ENCODE measurements around the gene ZNF592. TPM values are rescaled to one million over a fixed set of nuclear protein-coding genes. Genes with fewer than 3 reads are reported as not detected.

Gene ZNF592
- total RNA-seq, 1 experiment from 2014 or later: 8.1 TPM

DNA sequence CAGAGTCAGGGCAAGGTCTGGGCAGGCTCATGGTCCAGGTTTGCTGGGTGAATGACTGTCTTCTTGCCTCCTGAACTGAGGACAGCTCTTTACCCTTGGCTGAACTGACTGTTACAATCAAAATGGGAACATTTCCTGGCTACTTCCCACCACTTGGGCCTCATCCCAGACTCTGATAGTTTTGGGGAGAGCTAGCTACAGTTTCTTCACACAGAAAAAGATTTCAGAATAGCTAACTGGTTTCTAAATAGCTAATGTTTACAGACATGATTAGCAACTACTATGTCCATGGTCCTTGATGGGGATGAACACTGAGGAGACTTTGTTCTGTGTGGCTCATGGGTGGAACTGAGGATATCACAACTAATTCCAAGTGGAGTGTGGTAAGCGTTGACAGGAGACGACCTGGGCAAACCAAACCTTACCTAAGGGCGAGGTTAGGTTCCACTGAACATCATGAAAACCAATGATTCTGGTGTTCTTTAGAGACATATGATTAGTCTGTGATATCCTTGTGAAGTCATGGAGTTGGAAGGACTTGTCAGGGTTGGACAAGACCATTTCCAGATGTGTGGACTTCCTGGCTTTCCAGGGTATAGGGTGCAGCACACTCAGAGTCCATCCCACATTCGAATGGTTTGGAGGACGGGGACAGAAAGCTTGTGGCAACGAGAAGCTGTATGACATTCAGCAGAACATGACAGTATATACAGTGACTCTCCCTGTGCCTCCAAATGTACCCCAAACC, 76.0 kb downstream of the ZNF592 start:
- no peak for DNase-seq (ENCODE audit: extremely low read depth, low read depth)

GRCh38 chr15:84826369-84826823, 78.0 kb downstream of the ZNF592 start:
- peak; percentile 8 for DNase-seq (ENCODE audit: extremely low read depth, low read depth)

DNA sequence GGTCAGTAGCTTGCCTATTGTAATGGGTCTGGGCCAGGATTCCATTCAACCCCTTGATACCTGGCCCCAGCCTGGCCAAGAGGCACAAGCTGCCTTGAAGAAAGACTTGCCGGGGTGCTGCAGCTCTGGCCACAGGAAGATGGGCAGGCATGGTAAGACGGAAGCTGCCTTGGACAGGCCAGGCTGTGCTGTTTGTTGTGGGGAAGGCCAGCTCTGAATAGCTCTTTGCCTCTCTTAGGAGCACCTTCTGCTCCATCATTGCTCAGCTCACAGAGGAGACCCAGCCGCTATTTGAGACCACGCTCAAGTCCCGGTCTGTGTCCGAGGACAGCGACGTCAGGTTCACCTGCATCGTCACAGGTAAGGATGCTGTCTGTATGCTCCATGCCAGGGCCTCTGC, 78.9 kb downstream of the ZNF592 start:
- DNase-seq (ENCODE audit: extremely low read depth, low read depth): no peak

GRCh38 chr15:84828086-84828908, 79.9 kb downstream of the ZNF592 start:
- no peak for DNase-seq (ENCODE audit: extremely low read depth, low read depth)

DNA sequence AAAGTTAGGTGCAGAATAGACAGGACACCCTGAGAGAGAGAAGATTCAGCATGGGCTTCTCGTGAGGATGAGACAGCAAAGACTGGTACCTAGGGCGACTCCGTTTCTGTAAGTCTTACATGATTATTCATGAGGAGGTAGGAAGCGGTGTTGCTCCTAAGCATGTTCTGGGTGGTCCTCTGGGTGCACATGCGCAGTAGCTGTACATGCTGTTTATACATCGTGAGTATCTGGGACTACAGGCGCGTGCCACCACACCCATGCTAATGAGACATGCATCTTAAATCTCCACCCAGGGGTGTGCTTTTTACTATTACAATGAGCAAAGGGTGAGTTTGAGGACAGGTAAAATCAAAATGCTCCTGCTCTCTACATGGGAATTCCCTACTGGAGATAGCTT, 81.0 kb downstream of the ZNF592 start:
- no peak for DNase-seq (ENCODE audit: extremely low read depth, low read depth)

GRCh38 chr15:84830036-84830435, 81.6 kb downstream of the ZNF592 start:
- no peak for DNase-seq (ENCODE audit: extremely low read depth, low read depth)

DNA sequence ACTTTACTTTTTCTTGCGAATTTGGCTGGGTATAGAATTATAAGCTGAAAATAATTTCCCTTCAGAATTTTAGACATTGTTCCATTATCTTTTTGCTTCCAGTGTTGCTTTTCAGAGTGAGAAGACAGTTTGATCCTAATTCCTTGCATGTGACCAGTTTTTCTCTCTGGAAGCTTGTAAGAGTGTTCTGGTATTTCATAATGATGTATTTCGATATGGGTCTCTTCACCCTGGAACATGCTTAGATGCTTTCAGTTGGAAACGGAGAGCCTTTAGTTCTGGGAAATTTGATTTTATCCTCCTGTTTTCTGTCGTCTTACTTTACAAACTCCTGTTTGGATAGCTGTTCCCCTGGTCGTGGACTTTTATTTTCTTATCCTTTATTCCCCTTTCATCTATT, 82.6 kb downstream of the ZNF592 start:
- no peak for DNase-seq (ENCODE audit: extremely low read depth, low read depth)

GRCh38 chr15:84831613-84832012, 83.2 kb downstream of the ZNF592 start:
- no peak for DNase-seq (ENCODE audit: extremely low read depth, low read depth)

DNA sequence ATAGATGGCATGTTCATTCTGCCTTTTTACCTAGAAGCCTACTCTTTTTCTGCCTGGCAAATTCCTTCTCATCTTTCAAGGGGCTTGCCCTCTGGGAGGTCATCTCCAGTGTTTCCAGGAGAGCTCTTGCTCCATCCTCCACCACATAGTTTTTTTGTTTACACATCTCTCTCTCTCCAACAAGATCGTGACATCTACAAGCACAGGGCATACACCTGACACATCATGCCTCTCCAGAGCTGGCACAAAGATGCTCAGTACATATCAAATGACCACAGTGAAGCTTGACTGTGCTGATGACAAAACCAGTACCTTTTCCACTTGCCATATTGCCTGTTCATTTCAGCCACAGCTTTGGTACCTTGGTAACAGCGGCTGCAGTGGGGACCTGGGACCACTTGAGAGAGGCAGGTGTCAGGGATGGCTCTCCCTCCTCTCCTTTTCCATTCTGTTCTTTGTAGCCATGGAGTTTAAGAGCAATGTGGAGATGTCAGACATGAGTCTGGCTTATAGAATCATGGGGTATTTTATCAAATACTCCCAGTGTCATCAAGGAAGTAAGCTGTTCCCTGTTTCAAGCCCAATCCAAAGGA, 84.2 kb downstream of the ZNF592 start:
- DNase-seq (ENCODE audit: extremely low read depth, low read depth): no peak

GRCh38 chr15:84833447-84834228, 85.2 kb downstream of the ZNF592 start:
- DNase-seq (ENCODE audit: extremely low read depth, low read depth): no peak

DNA sequence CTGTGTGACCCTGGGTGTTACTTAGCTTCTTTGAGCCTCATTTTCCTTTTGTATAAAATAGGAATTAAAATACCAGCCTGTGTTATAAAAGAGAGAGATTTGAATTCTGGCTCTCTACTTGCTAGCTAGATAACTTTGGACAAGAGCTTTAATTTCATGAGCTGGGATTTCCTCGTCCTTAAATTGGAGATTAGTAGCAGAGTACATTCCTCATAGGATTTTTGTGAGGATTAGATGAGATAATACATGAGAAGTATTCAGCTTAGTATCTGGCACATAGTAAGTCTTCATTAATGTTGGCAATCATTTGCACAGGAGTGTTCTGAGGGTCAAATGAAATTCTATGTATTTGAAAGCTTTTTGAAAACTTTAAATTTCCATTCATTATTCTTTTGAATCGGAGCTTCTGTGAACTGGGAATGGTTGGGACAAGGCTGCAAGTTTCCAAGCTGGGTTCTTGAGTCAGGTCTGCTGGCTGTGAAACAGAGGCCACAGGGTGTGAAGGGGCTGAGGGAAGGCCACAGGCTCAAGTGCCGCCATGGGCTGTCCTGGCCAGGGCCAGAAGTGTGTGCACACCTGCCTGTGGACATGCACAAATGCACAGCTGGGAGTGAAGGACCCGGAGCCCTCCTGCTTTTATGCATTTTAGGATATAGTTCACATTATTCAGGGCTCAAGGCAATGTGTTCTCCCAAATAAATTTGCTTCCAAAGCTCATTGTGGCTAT, 86.0 kb downstream of the ZNF592 start:
- DNase-seq (ENCODE audit: extremely low read depth, low read depth): no peak

DNA sequence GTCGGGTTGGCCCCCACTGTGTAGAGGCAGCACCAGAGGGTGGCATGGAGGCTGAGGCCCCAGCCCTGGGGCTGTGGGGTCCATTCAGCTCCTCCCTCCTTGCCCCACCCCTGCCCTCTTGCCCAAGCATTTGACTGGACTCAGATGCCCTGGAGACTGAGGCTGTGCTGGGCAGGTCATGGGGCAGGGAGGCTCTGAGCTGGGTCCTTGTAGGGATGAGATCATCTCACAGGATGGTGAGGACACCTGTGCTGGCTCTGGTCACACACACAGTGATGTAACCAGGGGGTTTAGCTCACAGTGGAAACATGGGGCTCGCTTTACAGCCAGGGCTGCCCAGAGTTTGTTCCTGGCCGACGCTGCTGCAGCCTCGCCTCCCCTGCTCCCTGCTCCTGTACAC, 86.6 kb downstream of the ZNF592 start:
- no peak for DNase-seq (ENCODE audit: extremely low read depth, low read depth)

- DNase-seq (ENCODE audit: extremely low read depth, low read depth): no peak
These were observed 87.4 kb downstream of the ZNF592 start for GRCh38 chr15:84835661-84836337.

- DNase-seq (ENCODE audit: extremely low read depth, low read depth): no peak
These were observed 88.5 kb downstream of the ZNF592 start for GRCh38 chr15:84836844-84837243.

- no peak for DNase-seq (ENCODE audit: extremely low read depth, low read depth)
These were observed 91.3 kb downstream of the ZNF592 start for GRCh38 chr15:84839714-84840113.

GRCh38 chr15:84840255-84840654, 91.9 kb downstream of the ZNF592 start:
- DNase-seq (ENCODE audit: extremely low read depth, low read depth): no peak

- DNase-seq (ENCODE audit: extremely low read depth, low read depth): no peak
These were observed 92.5 kb downstream of the ZNF592 start for GRCh38 chr15:84840741-84841429.

- DNase-seq (ENCODE audit: extremely low read depth, low read depth): no peak
These were observed 94.4 kb downstream of the ZNF592 start for GRCh38 chr15:84842781-84843180.

DNA sequence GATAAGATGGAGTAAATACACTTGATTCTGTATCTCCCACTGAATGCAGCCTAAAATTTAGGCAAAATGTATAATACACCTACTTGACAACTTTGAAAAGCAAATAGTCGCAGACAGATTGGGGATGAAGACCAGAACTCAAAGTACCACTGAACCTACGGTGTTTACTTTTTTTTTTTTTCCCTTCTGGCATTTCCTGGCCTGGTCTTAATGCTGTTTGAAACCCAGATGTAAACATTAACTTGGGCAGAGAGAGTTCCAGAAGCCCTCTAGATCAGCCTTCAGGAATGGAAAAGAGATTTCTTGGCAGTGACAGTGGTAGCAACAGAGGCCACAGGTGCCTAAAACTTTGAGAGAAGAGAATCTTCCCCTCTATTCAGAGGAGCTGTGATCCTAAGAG, 96.6 kb downstream of the ZNF592 start:
- DNase-seq (ENCODE audit: extremely low read depth, low read depth): no peak
